Astrocyte (in vitro differentiated cells and primary cell): ENCODE data around the gene IPO7. TPM values are rescaled to one million over a fixed set of nuclear protein-coding genes. Genes with fewer than 3 reads are reported as not detected.

Source experiments
- DNase-seq: peaks from one replicate; pipeline ENCODE4 v3.0.0-alpha.2; 2010; ENCODE audit warnings: low read depth
- FAIRE-seq: peaks from 2 replicates; lab custom pipeline; 2011; peaks lifted over from hg19 to GRCh38; lab: Jason Lieb, UNC
- H2AFZ ChIP-seq: 2 replicates; pipeline ENCODE4 v1.6.0; 2012; ENCODE audit warnings: low read depth, low read length, inconsistent platforms
- H3K27ac ChIP-seq: 2 replicates; pipeline ENCODE4 v1.5.1; 2011; ENCODE audit warnings: low read depth, low read length, inconsistent platforms
- H3K27me3 ChIP-seq: 2 replicates; pipeline ENCODE4 v1.6.0; 2011; ENCODE audit warnings: low read length, inconsistent platforms; ENCODE audit not compliant: insufficient read depth
- H3K36me3 ChIP-seq: 2 replicates; pipeline ENCODE4 v1.5.1; 2011; ENCODE audit warnings: low read length, inconsistent platforms; ENCODE audit not compliant: insufficient read depth
- H3K4me1 ChIP-seq: 2 replicates; pipeline ENCODE4 v1.5.1; 2011; ENCODE audit warnings: low read length, inconsistent platforms; ENCODE audit not compliant: insufficient read depth
- H3K4me2 ChIP-seq: 2 replicates; pipeline ENCODE4 v1.6.0; 2012; ENCODE audit warnings: low read length, inconsistent platforms
- H3K4me3 ChIP-seq: 2 replicates; pipeline ENCODE4 v1.5.1; 2011; ENCODE audit warnings: low read depth, mild to moderate bottlenecking, low read length, inconsistent platforms; ENCODE audit not compliant: insufficient read depth
- H3K79me2 ChIP-seq: 2 replicates; pipeline ENCODE4 v1.6.0; 2012; ENCODE audit warnings: mild to moderate bottlenecking, low read length, inconsistent platforms; ENCODE audit not compliant: insufficient read depth
- H3K9ac ChIP-seq: 2 replicates; pipeline ENCODE4 v1.6.0; 2012; ENCODE audit warnings: mild to moderate bottlenecking, low read length, inconsistent platforms
- H3K9me3 ChIP-seq: 2 replicates; pipeline ENCODE4 v1.5.1; 2012; ENCODE audit warnings: low read depth, mild to moderate bottlenecking, low read length, inconsistent platforms; ENCODE audit not compliant: insufficient read depth
- H4K20me1 ChIP-seq: 2 replicates; pipeline ENCODE4 v1.6.0; 2012; ENCODE audit warnings: low read length, inconsistent platforms; ENCODE audit not compliant: insufficient read depth
- H3K27ac Mint-ChIP-seq: one replicate; pipeline ENCODE4 v1.8.0; 2021; ENCODE audit warnings: mild to moderate bottlenecking, mixed read lengths; ENCODE audit not compliant: unreplicated experiment
- H3K27me3 Mint-ChIP-seq: one replicate; pipeline ENCODE4 v1.8.0; 2021; ENCODE audit warnings: low read depth, mixed read lengths; ENCODE audit not compliant: unreplicated experiment
- H3K36me3 Mint-ChIP-seq: one replicate; pipeline ENCODE4 v1.8.0; 2021; ENCODE audit warnings: low read depth, mixed read lengths; ENCODE audit not compliant: unreplicated experiment
- H3K4me1 Mint-ChIP-seq: one replicate; pipeline ENCODE4 v1.8.0; 2021; ENCODE audit warnings: low read depth, mixed read lengths; ENCODE audit not compliant: unreplicated experiment
- H3K4me3 Mint-ChIP-seq: one replicate; pipeline ENCODE4 v1.8.0; 2021; ENCODE audit warnings: mild to moderate bottlenecking, moderate library complexity, mixed read lengths; ENCODE audit not compliant: unreplicated experiment
- H3K9me3 Mint-ChIP-seq: one replicate; pipeline ENCODE4 v1.8.0; 2021; ENCODE audit warnings: mild to moderate bottlenecking, mixed read lengths; ENCODE audit not compliant: unreplicated experiment
- CTCF ChIP-seq: IDR thresholded peaks from 2 replicates; pipeline ENCODE4 v1.5.1; 2011; ENCODE audit warnings: low read depth, mild to moderate bottlenecking, inconsistent platforms, low read length, moderate library complexity; ENCODE audit not compliant: insufficient read depth
- EZH2 ChIP-seq: IDR thresholded peaks from 2 replicates; pipeline ENCODE4 v1.6.1; 2012; ENCODE audit warnings: mild to moderate bottlenecking, low read length, inconsistent platforms; ENCODE audit not compliant: insufficient read depth
- total RNA-seq: library from RNA; stranded (reverse); gene quantifications from 2 replicates; pipeline ENCODE4 v1.2.1, GENCODE V29; 2021

Gene IPO7
- total RNA-seq, 1 donor from 2014 or later = 142 TPM

- no peak overlapping the region for H3K27ac ChIP-seq
- peaks cover 21% of the 10 kb centered on the region for H3K36me3 ChIP-seq
- Mint-ChIP-seq H3K36me3 (peaks cover 5% of the 10 kb centered on the region), H3K4me3 (peak overlapping the region; percentile 34), H3K27me3 (no peaks in the 10 kb centered on the region), H3K4me1 (no peaks in the 10 kb centered on the region), H3K27ac (no peak overlapping the region), H3K9me3 (no peaks in the 10 kb centered on the region)
- no peaks in the 10 kb centered on the region for H3K9me3 ChIP-seq
- no peaks in the 10 kb centered on the region for H3K4me1 ChIP-seq
- no peak overlapping the region for H3K4me2 ChIP-seq
- DNase-seq (no peak), FAIRE-seq (no peak)
- TF ChIP-seq EZH2 (no peak), CTCF (no peak)
- no peaks in the 10 kb centered on the region for H4K20me1 ChIP-seq
- no peak overlapping the region for H2AFZ ChIP-seq
- no peaks in the 10 kb centered on the region for H3K79me2 ChIP-seq
- H3K9ac ChIP-seq = no peak overlapping the region
- H3K27me3 ChIP-seq = no peaks in the 10 kb centered on the region
- H3K4me3 ChIP-seq = no peak overlapping the region
Observed at GRCh38 chr11:9479899-9480298, 95.4 kb downstream of the IPO7 start.

GRCh38 chr11:9489080-9489765 lies 104.8 kb downstream of the IPO7 start:
- H3K4me1 ChIP-seq = peaks cover 10% of the 10 kb centered on the region
- H3K4me3 Mint-ChIP-seq = peak overlapping the region; percentile 1
- FAIRE-seq (peak; percentile 83), DNase-seq (peak; percentile 77)
- peak overlapping the region; percentile 27 for H3K4me3 ChIP-seq
- H2AFZ ChIP-seq = no peak overlapping the region
- peaks cover 6% of the 10 kb centered on the region for H3K36me3 Mint-ChIP-seq
- TF ChIP-seq EZH2 (no peak), CTCF (no peak)
- H3K4me1 Mint-ChIP-seq = peaks cover 7% of the 10 kb centered on the region
- H3K9me3 ChIP-seq = no peaks in the 10 kb centered on the region
- no peaks in the 10 kb centered on the region for H4K20me1 ChIP-seq
- H3K4me2 ChIP-seq = peak overlapping the region; percentile 77
- no peaks in the 10 kb centered on the region for H3K27me3 ChIP-seq
- H3K27me3 Mint-ChIP-seq = no peaks in the 10 kb centered on the region
- H3K27ac Mint-ChIP-seq = peak overlapping the region; percentile 54
- H3K79me2 ChIP-seq = no peaks in the 10 kb centered on the region
- peak overlapping the region; percentile 71 for H3K27ac ChIP-seq
- peaks cover 12% of the 10 kb centered on the region for H3K36me3 ChIP-seq
- H3K9ac ChIP-seq = peak overlapping the region; percentile 46
- H3K9me3 Mint-ChIP-seq = no peaks in the 10 kb centered on the region

GRCh38 chr11:9490376-9490775 lies 105.9 kb downstream of the IPO7 start:
- Histone ChIP-seq H3K4me1 (peaks cover 10% of the 10 kb centered on the region), H4K20me1 (no peaks in the 10 kb centered on the region), H2AFZ (no peak overlapping the region), H3K79me2 (no peaks in the 10 kb centered on the region), H3K4me2 (no peak overlapping the region), H3K9ac (no peak overlapping the region), H3K9me3 (no peaks in the 10 kb centered on the region), H3K27me3 (no peaks in the 10 kb centered on the region), H3K36me3 (peaks cover 16% of the 10 kb centered on the region), H3K27ac (no peak overlapping the region), H3K4me3 (no peak overlapping the region)
- no peaks in the 10 kb centered on the region for H3K9me3 Mint-ChIP-seq
- H3K4me3 Mint-ChIP-seq = no peak overlapping the region
- peaks cover 6% of the 10 kb centered on the region for H3K36me3 Mint-ChIP-seq
- TF ChIP-seq EZH2 (no peak), CTCF (no peak)
- FAIRE-seq (no peak), DNase-seq (no peak)
- peaks cover 7% of the 10 kb centered on the region for H3K4me1 Mint-ChIP-seq
- no peak overlapping the region for H3K27ac Mint-ChIP-seq
- H3K27me3 Mint-ChIP-seq = no peaks in the 10 kb centered on the region
